Measurements from ENCODE around the gene COPG2.
"Not testable (repeated sequence)": the region's sequence is repeated elsewhere in the genome, so short reads cannot be mapped to it uniquely, and the experiment has no call there.

Gene COPG2

GRCh38 chr7:130559184-130559583 is 109.4 kb downstream of the COPG2 start:
- DNase-seq, result no peak

- no peak for DNase-seq
These were observed 114.1 kb downstream of the COPG2 start for GRCh38 chr7:130554481-130554880.

- no peak for DNase-seq
These were observed 115.0 kb downstream of the COPG2 start for GRCh38 chr7:130553398-130554029.

GRCh38 chr7:130544356-130544755 is 124.2 kb downstream of the COPG2 start:
- DNase-seq, result no peak

- no peak for DNase-seq
These were observed 125.0 kb downstream of the COPG2 start for GRCh38 chr7:130543487-130544010.

GRCh38 chr7:130542297-130542696 is 126.3 kb downstream of the COPG2 start:
- DNase-seq, result not testable (repeated sequence)

- DNase-seq, result not testable (repeated sequence)
These were observed 127.3 kb downstream of the COPG2 start for GRCh38 chr7:130541287-130541686.

GRCh38 chr7:130537894-130538293 is 130.7 kb downstream of the COPG2 start:
- DNase-seq, result not testable (repeated sequence)

- DNase-seq, result no peak
These were observed 139.1 kb downstream of the COPG2 start for GRCh38 chr7:130529417-130529816.

- DNase-seq, result not testable (repeated sequence)
These were observed 140.7 kb downstream of the COPG2 start for GRCh38 chr7:130527752-130528355.

GRCh38 chr7:130524628-130525027 is 143.9 kb downstream of the COPG2 start:
- no peak for DNase-seq

GRCh38 chr7:130523519-130524125 is 144.9 kb downstream of the COPG2 start:
- DNase-seq, result not testable (repeated sequence)

GRCh38 chr7:130521258-130521951 is 147.1 kb downstream of the COPG2 start:
- no peak for DNase-seq

GRCh38 chr7:130515315-130516040 is 153.1 kb downstream of the COPG2 start:
- DNase-seq, result no peak

- DNase-seq, result no peak
These were observed 155.1 kb downstream of the COPG2 start for GRCh38 chr7:130513447-130513846.

- DNase-seq, result not testable (repeated sequence)
These were observed 156.5 kb downstream of the COPG2 start for GRCh38 chr7:130512038-130512437.

- DNase-seq, result no peak
These were observed 162.2 kb downstream of the COPG2 start for GRCh38 chr7:130506358-130506757.

- no peak for DNase-seq
These were observed 162.8 kb downstream of the COPG2 start for GRCh38 chr7:130505753-130506152.

- DNase-seq, result no peak
These were observed 167.6 kb downstream of the COPG2 start for GRCh38 chr7:130500910-130501309.

GRCh38 chr7:130500463-130500862 is 168.1 kb downstream of the COPG2 start:
- no peak for DNase-seq

GRCh38 chr7:130494431-130494858 is 174.1 kb downstream of the COPG2 start:
- DNase-seq, result no peak

GRCh38 chr7:130493275-130493873 is 175.2 kb downstream of the COPG2 start:
- DNase-seq, result no peak
